ENCODE data around the gene SESN3.

Gene SESN3

GRCh38 chr11:95143106-95143681 lies 87.8 kb downstream of the SESN3 start:
- Histone ChIP-seq H4K20me1 (ENCODE audit: insufficient read depth) (no peaks in the 10 kb centered on the region), H3K27ac (no peak overlapping the region), H3K4me2 (no peak overlapping the region), H2AFZ (ENCODE audit: low read depth) (no peak overlapping the region), H3K4me1 (ENCODE audit: low read depth, poor library complexity, severe bottlenecking) (no peaks in the 10 kb centered on the region), H3K79me2 (ENCODE audit: insufficient read depth, low read depth) (no peaks in the 10 kb centered on the region), H3K27me3 (ENCODE audit: insufficient read depth, low read depth) (no peaks in the 10 kb centered on the region), H3K9ac (no peak overlapping the region), H3K4me3 (IDR thresholded peaks at IDR 0.05; ENCODE audit: insufficient read depth, low read depth, low read length) (no peak overlapping the region), H3K36me3 (ENCODE audit: insufficient read depth) (no peaks in the 10 kb centered on the region)
- no peak for TF ChIP-seq CTCF (conservative IDR thresholded peaks at IDR 0.05; ENCODE audit: low read depth, low read length)

GRCh38 chr11:95142431-95142830 lies 88.6 kb downstream of the SESN3 start:
- H3K4me2 ChIP-seq: no peak overlapping the region
- no peak overlapping the region for H3K27ac ChIP-seq
- no peak overlapping the region for H3K4me3 ChIP-seq (IDR thresholded peaks at IDR 0.05; ENCODE audit: insufficient read depth, low read depth, low read length)
- H4K20me1 ChIP-seq (ENCODE audit: insufficient read depth): no peaks in the 10 kb centered on the region
- H3K27me3 ChIP-seq (ENCODE audit: insufficient read depth, low read depth): no peaks in the 10 kb centered on the region
- H3K79me2 ChIP-seq (ENCODE audit: insufficient read depth, low read depth): no peaks in the 10 kb centered on the region
- no peak overlapping the region for H3K9ac ChIP-seq
- H3K4me1 ChIP-seq (ENCODE audit: low read depth, poor library complexity, severe bottlenecking): no peaks in the 10 kb centered on the region
- no peaks in the 10 kb centered on the region for H3K36me3 ChIP-seq (ENCODE audit: insufficient read depth)
- TF ChIP-seq CTCF (conservative IDR thresholded peaks at IDR 0.05; ENCODE audit: low read depth, low read length): no peak
- H2AFZ ChIP-seq (ENCODE audit: low read depth): no peak overlapping the region

GRCh38 chr11:95140397-95141033 lies 90.5 kb downstream of the SESN3 start:
- Histone ChIP-seq H3K27ac (no peak overlapping the region), H3K9ac (no peak overlapping the region), H4K20me1 (ENCODE audit: insufficient read depth) (no peaks in the 10 kb centered on the region), H2AFZ (ENCODE audit: low read depth) (no peak overlapping the region), H3K4me3 (IDR thresholded peaks at IDR 0.05; ENCODE audit: insufficient read depth, low read depth, low read length) (no peak overlapping the region), H3K4me1 (ENCODE audit: low read depth, poor library complexity, severe bottlenecking) (no peaks in the 10 kb centered on the region), H3K27me3 (ENCODE audit: insufficient read depth, low read depth) (no peaks in the 10 kb centered on the region), H3K36me3 (ENCODE audit: insufficient read depth) (no peaks in the 10 kb centered on the region), H3K4me2 (no peak overlapping the region), H3K79me2 (ENCODE audit: insufficient read depth, low read depth) (no peaks in the 10 kb centered on the region)
- no peak for TF ChIP-seq CTCF (conservative IDR thresholded peaks at IDR 0.05; ENCODE audit: low read depth, low read length)

- no peaks in the 10 kb centered on the region for H3K4me1 ChIP-seq (ENCODE audit: low read depth, poor library complexity, severe bottlenecking)
- H3K27ac ChIP-seq: no peak overlapping the region
- no peaks in the 10 kb centered on the region for H3K36me3 ChIP-seq (ENCODE audit: insufficient read depth)
- H2AFZ ChIP-seq (ENCODE audit: low read depth): no peak overlapping the region
- H3K4me3 ChIP-seq (IDR thresholded peaks at IDR 0.05; ENCODE audit: insufficient read depth, low read depth, low read length): no peak overlapping the region
- TF ChIP-seq CTCF (conservative IDR thresholded peaks at IDR 0.05; ENCODE audit: low read depth, low read length): no peak
- H3K27me3 ChIP-seq (ENCODE audit: insufficient read depth, low read depth): no peaks in the 10 kb centered on the region
- no peaks in the 10 kb centered on the region for H3K79me2 ChIP-seq (ENCODE audit: insufficient read depth, low read depth)
- no peak overlapping the region for H3K9ac ChIP-seq
- no peaks in the 10 kb centered on the region for H4K20me1 ChIP-seq (ENCODE audit: insufficient read depth)
- H3K4me2 ChIP-seq: no peak overlapping the region
Observed at GRCh38 chr11:95138448-95138847, 92.6 kb downstream of the SESN3 start.

Measured in KMS-11 (cell line).